Stomach (tissue), 9 donors: Measurements from ENCODE around the gene HAND1. TPM values are rescaled to one million over a fixed set of nuclear protein-coding genes. Genes with fewer than 3 reads are reported as not detected.
"Not testable (repeated sequence)": the region's sequence is repeated elsewhere in the genome, so short reads cannot be mapped to it uniquely, and the experiment has no call there.

Experiments used
- DNase-seq, 2 donors: peaks; one replicate each; pipeline versions ENCODE4 v3.0.0 to v3.0.0-alpha.2; 2013 to 2019
- H3K27ac ChIP-seq, 5 donors: fragments of 200-600 bp in 4 of 5; sonication (generic) in 4 of 5; one replicate each; pipeline ENCODE4 v1.5.1; 2013 to 2019; ENCODE audit warnings: mild to moderate bottlenecking in 1 of 5, moderate library complexity in 1 of 5
- H3K27me3 ChIP-seq, 3 donors: fragments of 200-600 bp; sonication (generic); one replicate each; pipeline ENCODE4 v1.5.1; 2017 to 2019; ENCODE audit warnings: mixed run types in 1 of 3
- H3K36me3 ChIP-seq, 4 donors: fragments of 200-600 bp; sonication (generic); 1 replicate in 3 of 4; 2 replicates in 1 of 4; pipeline ENCODE4 v1.5.1; 2016 to 2019
- H3K4me1 ChIP-seq, 4 donors: fragments of 200-600 bp; sonication (generic); one replicate each; pipeline ENCODE4 v1.5.1; 2016 to 2019
- H3K4me3 ChIP-seq, 4 donors: fragments of 200-600 bp; sonication (generic) in 3 of 4; one replicate each; pipeline ENCODE4 v1.5.1; 2016 to 2019; ENCODE audit warnings: mild to moderate bottlenecking in 1 of 4
- H3K9me3 ChIP-seq, 4 donors: fragments of 200-600 bp; sonication (generic); one replicate each; pipeline ENCODE4 v1.5.1; 2016 to 2019
- CTCF ChIP-seq, 7 experiments: fragments of 450-650 bp in 4 of 7; fragments of 200-600 bp in 3 of 7; sonication (generic) in 3 of 7; IDR thresholded peaks; one replicate each; pipeline ENCODE4 v1.5.1; 2016 to 2019; ENCODE audit warnings: antibody characterized with exemption in 7 of 7, control low read depth in 2 of 7, mild to moderate bottlenecking in 1 of 7
- EP300 ChIP-seq: sonication (generic); formaldehyde crosslinking; IDR thresholded peaks from one replicate; pipeline ENCODE4 v1.6.1; 2017; ENCODE audit warnings: antibody characterized with exemption
- POLR2A ChIP-seq, 4 donors: fragments of 450-650 bp; IDR thresholded peaks; one replicate each; pipeline ENCODE4 v1.6.1; 2016; ENCODE audit warnings: antibody characterized with exemption in 4 of 4, control low read depth in 2 of 4, mild to moderate bottlenecking in 1 of 4, moderate library complexity in 1 of 4
- POLR2AphosphoS5 ChIP-seq, 3 donors: sonication (generic); formaldehyde crosslinking; IDR thresholded peaks; one replicate each; pipeline ENCODE4 v1.6.1; 2016; ENCODE audit warnings: antibody characterized with exemption in 3 of 3
- WGBS, 5 donors: extraction: QIAGEN DNeasy Blood & Tissue Kit in 3 of 5; methylation state at CpG; one replicate each; pipeline versions ENCODE4 v1.1.5 to v1.1.7; 2013 to 2018; 5-methylcytosine and 5-hydroxymethylcytosine counted together
- intact Hi-C: fragments of 100-400 bp; cut with DNase I; formaldehyde crosslinking; loops from one replicate; pipeline ENCODE4 v1.15.1; 2023; ENCODE audit warnings: low total_unique reads
- polyA plus RNA-seq, 3 donors: library from polyadenylated mRNA; stranded (reverse); fragments of 200-250 nt; gene quantifications; one replicate each; pipeline ENCODE4 v1.2.3, GENCODE V29; 2013
- total RNA-seq, 5 donors: library from RNA; depleted of rRNA; stranded (reverse); fragments of >200 nt; gene quantifications; one replicate each; pipeline versions ENCODE4 v1.1.0 to v1.2.3, GENCODE V29; 2014 to 2016
- donor health status: healthy with polysubstance abuse.
- donor health status: Bipolar disorder and iron deficiency.
- donor health status: healthy.

Gene HAND1
- total and polyA plus RNA-seq, 8 donors, result 32.2 TPM; not detected in 7

DNA sequence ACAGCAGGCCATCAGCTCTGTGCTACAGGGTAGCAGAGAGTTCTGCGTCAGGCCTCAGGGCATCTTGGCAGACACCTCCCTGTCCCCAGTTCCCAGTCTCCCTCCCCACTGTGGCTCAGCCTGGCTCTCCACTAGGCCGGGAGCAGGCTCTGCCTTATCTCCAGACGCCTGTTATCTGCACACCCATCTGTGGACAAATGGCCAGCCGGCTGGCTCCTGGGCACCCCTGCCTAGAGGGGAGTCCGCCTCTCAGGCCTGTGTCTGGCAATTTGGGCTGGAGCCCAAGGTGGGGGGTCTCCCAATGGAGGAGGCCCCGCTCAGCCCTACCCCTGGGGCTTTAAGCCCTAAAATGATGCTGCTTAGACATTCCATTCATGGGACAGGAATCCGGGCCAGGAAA, 39.2 kb upstream of the HAND1 start:
- Histone ChIP-seq H3K27me3 (peaks cover 0 to 75% (median 31%) of the 10 kb centered on the region in 3 donors), H3K4me3 (no peak overlapping the region), H3K36me3 (no peaks in the 10 kb centered on the region), H3K9me3 (no peaks in the 10 kb centered on the region), H3K27ac (no peak overlapping the region), H3K4me1 (peaks cover 0 to 8% (median 6%) of the 10 kb centered on the region in 4 donors)
- no peak for TF ChIP-seq POLR2AphosphoS5 (IDR thresholded peaks at IDR 0.05)
- no peak for DNase-seq
- WGBS, 5 donors, result 59 to 72% (median 60%) methylated on average over 7 of the region's 7 CpGs
- intact Hi-C loops, result no loop called here

GRCh38 chr5:154516475-154516874, 38.4 kb upstream of the HAND1 start:
- WGBS, 5 donors, result 85 to 94% (median 89%) methylated on average over 5 of the region's 5 CpGs
- intact Hi-C loops, result no loop called here

GRCh38 chr5:154515488-154515887, 37.5 kb upstream of the HAND1 start:
- H3K4me1 ChIP-seq, DNase-seq, intact Hi-C loops, H3K27ac ChIP-seq, H3K36me3 ChIP-seq, H3K9me3 ChIP-seq, H3K4me3 ChIP-seq: not testable (repeated sequence)
- H3K27me3 ChIP-seq, result peaks cover 0 to 70% (median 19%) of the 10 kb centered on the region in 3 donors
- WGBS, 5 donors, result 72 to 85% (median 82%) methylated on average over 6 of the region's 6 CpGs

More at GRCh38 chr5:154516475-154516874, 38.4 kb upstream of the HAND1 start:
- no peaks in the 10 kb centered on the region for H3K36me3 ChIP-seq
- no peak overlapping the region for H3K27ac ChIP-seq
- peaks cover 0 to 8% (median 6%) of the 10 kb centered on the region in 4 donors for H3K4me1 ChIP-seq
- TF ChIP-seq POLR2AphosphoS5 (IDR thresholded peaks at IDR 0.05) (no peak), CTCF (IDR thresholded peaks at IDR 0.05) (no peak), POLR2A (IDR thresholded peaks at IDR 0.05) (no peak), EP300 (no peak)
- no peaks in the 10 kb centered on the region for H3K9me3 ChIP-seq
- H3K4me3 ChIP-seq, result no peak overlapping the region
- peaks cover 0 to 70% (median 24%) of the 10 kb centered on the region in 3 donors for H3K27me3 ChIP-seq
- no peak for DNase-seq

DNA sequence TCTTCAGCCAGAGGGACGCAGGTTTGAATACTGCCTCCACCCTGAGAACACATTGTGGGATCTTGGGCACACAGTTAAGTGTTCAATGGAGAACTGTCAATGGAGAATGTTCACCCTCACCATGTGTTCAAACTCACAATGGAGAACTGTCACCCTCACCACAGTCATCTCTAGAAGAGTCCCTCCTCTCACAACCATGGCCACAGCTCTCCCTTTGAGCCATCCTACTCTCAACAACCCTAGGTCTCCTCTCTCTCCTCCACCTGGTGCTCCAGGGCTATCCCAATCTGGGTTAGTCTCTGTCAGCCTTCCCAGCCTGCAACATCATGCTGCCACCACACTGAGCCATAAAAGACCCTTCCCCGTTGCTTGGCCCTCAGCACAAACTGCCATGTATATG, 36.3 kb upstream of the HAND1 start:
- no peak for DNase-seq
- WGBS, 5 donors, result 75 to 88% (median 85%) methylated on average over 2 of the region's 2 CpGs
- intact Hi-C loops, result no loop called here

DNA sequence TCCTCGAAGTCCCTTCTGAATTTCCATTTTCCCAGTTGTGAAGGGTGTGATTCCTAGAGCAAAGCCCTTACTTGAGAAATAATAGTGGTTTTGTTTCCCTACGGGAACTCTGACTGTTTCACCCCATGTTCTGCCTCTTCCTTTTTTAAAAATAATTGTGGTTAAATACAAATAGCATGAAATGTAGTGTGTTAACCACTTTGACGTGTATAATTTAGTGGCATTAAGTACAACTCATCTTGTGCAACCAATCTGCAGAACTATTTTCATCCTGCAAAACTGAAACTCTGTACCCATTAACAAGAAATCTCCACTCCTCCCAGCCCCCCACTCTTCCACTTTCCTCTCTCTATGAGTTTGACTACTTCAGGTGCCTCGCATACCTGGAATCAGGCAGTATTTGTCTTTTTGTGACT, 35.6 kb upstream of the HAND1 start:
- TF ChIP-seq POLR2A (IDR thresholded peaks at IDR 0.05) (no peak), EP300 (no peak), POLR2AphosphoS5 (IDR thresholded peaks at IDR 0.05) (no peak), CTCF (IDR thresholded peaks at IDR 0.05) (no peak)
- H3K36me3 ChIP-seq, result no peaks in the 10 kb centered on the region
- H3K9me3 ChIP-seq, result no peaks in the 10 kb centered on the region
- DNase-seq, result no peak
- intact Hi-C loops, result no loop called here
- 55 to 59% (median 57%) methylated on average over 4 of the region's 4 CpGs for WGBS, 5 donors
- no peaks in the 10 kb centered on the region for H3K4me1 ChIP-seq
- no peak overlapping the region for H3K27ac ChIP-seq
- H3K4me3 ChIP-seq, result no peak overlapping the region
- H3K27me3 ChIP-seq, result peaks cover 0 to 66% (median 20%) of the 10 kb centered on the region in 3 donors

More for the DNA sequence above, 36.3 kb upstream of the HAND1 start:
- no peak overlapping the region for H3K27ac ChIP-seq
- H3K27me3 ChIP-seq, result peaks cover 0 to 67% (median 20%) of the 10 kb centered on the region in 3 donors
- TF ChIP-seq POLR2AphosphoS5 (IDR thresholded peaks at IDR 0.05) (no peak), POLR2A (IDR thresholded peaks at IDR 0.05) (no peak), EP300 (no peak), CTCF (IDR thresholded peaks at IDR 0.05) (no peak)
- H3K4me1 ChIP-seq, result peaks cover 0 to 2% (median 0%) of the 10 kb centered on the region in 4 donors
- H3K9me3 ChIP-seq, result no peaks in the 10 kb centered on the region
- H3K36me3 ChIP-seq, result no peaks in the 10 kb centered on the region
- H3K4me3 ChIP-seq, result no peak overlapping the region
